22Rv1 (cell line): ENCODE results near the gene NMT1.

ENCODE experiments used
- CTCF ChIP-seq: fragments of 450-650 bp; IDR thresholded peaks from 2 replicates; pipeline ENCODE4 v1.5.1; 2017; ENCODE audit warnings: mild to moderate bottlenecking
- ZFX ChIP-seq: fragments of 450-650 bp; IDR thresholded peaks from 2 replicates; pipeline ENCODE4 v1.6.1; 2017; ENCODE audit warnings: antibody characterized with exemption, borderline replicate concordance

GRCh38 chr17:45136846-45137560 is 75.9 kb downstream of the NMT1 start:
- TF ChIP-seq CTCF (no peak), ZFX (no peak)
